Measurements from ENCODE around the gene RAD1. TPM values are rescaled to one million over a fixed set of nuclear protein-coding genes. Genes with fewer than 3 reads are reported as not detected.
A peak's percentile ranks its signal among the peaks of the same experiment; 100 is the strongest.

RAD1 gene
- total RNA-seq, 1 donor from 2014 or later, result 42.3 TPM

GRCh38 chr5:34913072-34913471 is 2.2 kb downstream of the RAD1 start:
- DNase-seq (ENCODE audit: low spot score), result no peak
- H3K36me3 Mint-ChIP-seq (ENCODE audit: low read depth), result peaks cover 66% of the 10 kb centered on the region
- H3K4me3 Mint-ChIP-seq (ENCODE audit: low read depth), result no peak overlapping the region
- H3K27me3 Mint-ChIP-seq (ENCODE audit: low read depth), result no peaks in the 10 kb centered on the region
- no peaks in the 10 kb centered on the region for H3K9me3 Mint-ChIP-seq
- peaks cover 21% of the 10 kb centered on the region for H3K4me1 Mint-ChIP-seq (ENCODE audit: low read depth)
- intact Hi-C loops (cut with micrococcal nuclease), result loop anchor here (10.0 kb wide), 1 partner anchor 1468 kb away; the partner anchor contains the start of gene TARS1
- no peak overlapping the region for H3K27ac Mint-ChIP-seq

- intact Hi-C loops (cut with micrococcal nuclease), result no loop called here
- Mint-ChIP-seq H3K4me3 (ENCODE audit: low read depth) (no peak overlapping the region), H3K36me3 (ENCODE audit: low read depth) (peaks cover 34% of the 10 kb centered on the region), H3K27me3 (ENCODE audit: low read depth) (no peaks in the 10 kb centered on the region), H3K4me1 (ENCODE audit: low read depth) (peaks cover 2% of the 10 kb centered on the region), H3K9me3 (no peaks in the 10 kb centered on the region), H3K27ac (no peak overlapping the region)
- DNase-seq (ENCODE audit: low spot score), result no peak
Measured at GRCh38 chr5:34905564-34905963, 9.7 kb downstream of the RAD1 start.

- Mint-ChIP-seq H3K27ac (no peak overlapping the region), H3K9me3 (no peaks in the 10 kb centered on the region), H3K4me1 (ENCODE audit: low read depth) (no peaks in the 10 kb centered on the region), H3K27me3 (ENCODE audit: low read depth) (no peaks in the 10 kb centered on the region), H3K4me3 (ENCODE audit: low read depth) (no peak overlapping the region), H3K36me3 (ENCODE audit: low read depth) (peaks cover 13% of the 10 kb centered on the region)
- DNase-seq (ENCODE audit: low spot score), result no peak
- intact Hi-C loops (cut with micrococcal nuclease), result no loop called here
Measured at GRCh38 chr5:34903260-34903659, 12.0 kb downstream of the RAD1 start.

GRCh38 chr5:34900652-34901051 is 14.7 kb downstream of the RAD1 start:
- H3K4me3 Mint-ChIP-seq (ENCODE audit: low read depth), result no peak overlapping the region
- H3K4me1 Mint-ChIP-seq (ENCODE audit: low read depth), result no peaks in the 10 kb centered on the region
- H3K27ac Mint-ChIP-seq, result no peak overlapping the region
- H3K36me3 Mint-ChIP-seq (ENCODE audit: low read depth), result peaks cover 15% of the 10 kb centered on the region
- no peaks in the 10 kb centered on the region for H3K27me3 Mint-ChIP-seq (ENCODE audit: low read depth)
- H3K9me3 Mint-ChIP-seq, result no peaks in the 10 kb centered on the region
- no peak for DNase-seq (ENCODE audit: low spot score)
- intact Hi-C loops (cut with micrococcal nuclease), result no loop called here

- intact Hi-C loops (cut with micrococcal nuclease), result no loop called here
- no peaks in the 10 kb centered on the region for H3K9me3 Mint-ChIP-seq
- no peak overlapping the region for H3K27ac Mint-ChIP-seq
- no peak overlapping the region for H3K4me3 Mint-ChIP-seq (ENCODE audit: low read depth)
- no peaks in the 10 kb centered on the region for H3K4me1 Mint-ChIP-seq (ENCODE audit: low read depth)
- H3K36me3 Mint-ChIP-seq (ENCODE audit: low read depth), result peaks cover 9% of the 10 kb centered on the region
- DNase-seq (ENCODE audit: low spot score), result no peak
- no peaks in the 10 kb centered on the region for H3K27me3 Mint-ChIP-seq (ENCODE audit: low read depth)
Measured at GRCh38 chr5:34899066-34899465, 16.2 kb downstream of the RAD1 start.

GRCh38 chr5:34898258-34898895 is 16.9 kb downstream of the RAD1 start:
- no peak overlapping the region for H3K4me3 Mint-ChIP-seq (ENCODE audit: low read depth)
- H3K4me1 Mint-ChIP-seq (ENCODE audit: low read depth), result no peaks in the 10 kb centered on the region
- no peak overlapping the region for H3K27ac Mint-ChIP-seq
- H3K9me3 Mint-ChIP-seq, result no peaks in the 10 kb centered on the region
- no peaks in the 10 kb centered on the region for H3K27me3 Mint-ChIP-seq (ENCODE audit: low read depth)
- DNase-seq (ENCODE audit: low spot score), result peak; percentile 38
- H3K36me3 Mint-ChIP-seq (ENCODE audit: low read depth), result peaks cover 6% of the 10 kb centered on the region
- intact Hi-C loops (cut with micrococcal nuclease), result loop anchor here (1.0 kb wide), 3 partner anchors 375 to 424 kb away; no protein-coding TSS in a partner anchor

- no peaks in the 10 kb centered on the region for H3K27me3 Mint-ChIP-seq (ENCODE audit: low read depth)
- intact Hi-C loops (cut with micrococcal nuclease), result loop anchor here (1.0 kb wide), 3 partner anchors 374 to 423 kb away; no protein-coding TSS in a partner anchor
- no peak overlapping the region for H3K27ac Mint-ChIP-seq
- H3K36me3 Mint-ChIP-seq (ENCODE audit: low read depth), result peaks cover 3% of the 10 kb centered on the region
- no peaks in the 10 kb centered on the region for H3K4me1 Mint-ChIP-seq (ENCODE audit: low read depth)
- DNase-seq (ENCODE audit: low spot score), result no peak
- no peak overlapping the region for H3K4me3 Mint-ChIP-seq (ENCODE audit: low read depth)
- H3K9me3 Mint-ChIP-seq, result no peaks in the 10 kb centered on the region
Measured at GRCh38 chr5:34897646-34898045, 17.7 kb downstream of the RAD1 start.

DNA sequence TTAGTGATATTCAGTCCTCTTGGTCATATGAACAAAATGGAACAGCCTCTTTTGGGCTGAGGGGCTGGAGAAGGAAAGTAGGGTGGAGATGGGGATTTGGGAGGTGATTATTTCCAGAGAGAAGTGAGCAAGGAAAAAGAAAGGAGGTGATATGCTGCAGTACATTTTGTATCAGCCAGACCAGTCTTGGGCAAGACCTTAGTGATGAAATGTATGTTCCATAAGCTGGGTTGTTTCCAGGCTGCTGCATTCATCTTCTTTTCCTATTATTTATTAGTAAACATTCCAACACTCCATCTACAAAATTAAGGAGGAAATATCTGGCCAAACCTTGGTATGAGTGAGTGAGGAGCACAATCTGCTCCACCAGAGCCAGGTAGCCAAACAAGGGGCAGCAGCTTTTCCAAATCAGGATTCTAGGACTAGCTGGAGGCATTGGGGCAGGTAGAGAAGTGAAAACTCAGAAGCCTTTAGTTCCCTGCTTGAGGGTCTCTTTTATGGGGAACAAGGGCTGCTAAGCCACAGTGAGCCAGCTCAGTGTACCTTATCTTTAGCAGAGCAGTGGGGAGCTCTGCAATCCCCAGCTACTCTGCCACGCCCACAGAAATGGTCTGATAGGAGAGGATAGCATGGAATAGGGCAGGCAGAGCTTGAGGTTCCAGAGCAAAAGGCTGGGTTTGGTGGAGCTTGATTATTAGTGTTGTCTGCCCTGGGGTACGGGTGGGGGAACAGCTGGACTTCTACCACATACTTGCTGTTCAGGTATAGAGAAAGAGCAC is 19.5 kb downstream of the RAD1 start:
- Mint-ChIP-seq H3K36me3 (ENCODE audit: low read depth) (peaks cover 3% of the 10 kb centered on the region), H3K4me1 (ENCODE audit: low read depth) (no peaks in the 10 kb centered on the region), H3K27me3 (ENCODE audit: low read depth) (no peaks in the 10 kb centered on the region), H3K9me3 (no peaks in the 10 kb centered on the region), H3K27ac (no peak overlapping the region), H3K4me3 (ENCODE audit: low read depth) (no peak overlapping the region)
- intact Hi-C loops (cut with micrococcal nuclease), result no loop called here
- DNase-seq (ENCODE audit: low spot score), result no peak

DNA sequence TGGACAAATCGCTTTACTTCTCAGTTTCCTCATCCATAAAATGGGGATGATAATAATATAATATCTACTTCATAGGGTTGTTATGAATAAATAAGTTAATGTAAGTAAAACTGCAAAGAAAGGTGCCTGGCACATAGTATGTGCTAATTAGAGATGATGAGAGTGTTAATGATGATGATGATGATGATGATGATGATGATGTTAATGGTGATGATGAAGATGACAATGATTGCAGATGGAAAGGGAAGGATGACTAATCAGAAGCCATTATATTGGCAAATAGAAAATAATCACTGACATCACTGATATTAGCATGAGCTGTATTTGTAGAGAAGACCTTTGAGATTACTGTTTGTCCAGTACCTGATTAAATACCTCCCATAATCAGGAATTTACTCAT is 20.6 kb downstream of the RAD1 start:
- no peaks in the 10 kb centered on the region for H3K9me3 Mint-ChIP-seq

GRCh38 chr5:34892414-34892813 is 22.9 kb downstream of the RAD1 start:
- DNase-seq (ENCODE audit: low spot score), result no peak
- H3K9me3 Mint-ChIP-seq, result no peaks in the 10 kb centered on the region
- no peak overlapping the region for H3K27ac Mint-ChIP-seq
- intact Hi-C loops (cut with micrococcal nuclease), result no loop called here
- H3K4me1 Mint-ChIP-seq (ENCODE audit: low read depth), result no peaks in the 10 kb centered on the region
- no peaks in the 10 kb centered on the region for H3K27me3 Mint-ChIP-seq (ENCODE audit: low read depth)
- peaks cover 3% of the 10 kb centered on the region for H3K36me3 Mint-ChIP-seq (ENCODE audit: low read depth)
- H3K4me3 Mint-ChIP-seq (ENCODE audit: low read depth), result no peak overlapping the region

More for the DNA sequence above, 20.6 kb downstream of the RAD1 start:
- Mint-ChIP-seq H3K4me3 (ENCODE audit: low read depth) (no peak overlapping the region), H3K27me3 (ENCODE audit: low read depth) (no peaks in the 10 kb centered on the region), H3K4me1 (ENCODE audit: low read depth) (no peaks in the 10 kb centered on the region), H3K27ac (no peak overlapping the region), H3K36me3 (ENCODE audit: low read depth) (peaks cover 3% of the 10 kb centered on the region)
- DNase-seq (ENCODE audit: low spot score), result no peak
- intact Hi-C loops (cut with micrococcal nuclease), result no loop called here

DNA sequence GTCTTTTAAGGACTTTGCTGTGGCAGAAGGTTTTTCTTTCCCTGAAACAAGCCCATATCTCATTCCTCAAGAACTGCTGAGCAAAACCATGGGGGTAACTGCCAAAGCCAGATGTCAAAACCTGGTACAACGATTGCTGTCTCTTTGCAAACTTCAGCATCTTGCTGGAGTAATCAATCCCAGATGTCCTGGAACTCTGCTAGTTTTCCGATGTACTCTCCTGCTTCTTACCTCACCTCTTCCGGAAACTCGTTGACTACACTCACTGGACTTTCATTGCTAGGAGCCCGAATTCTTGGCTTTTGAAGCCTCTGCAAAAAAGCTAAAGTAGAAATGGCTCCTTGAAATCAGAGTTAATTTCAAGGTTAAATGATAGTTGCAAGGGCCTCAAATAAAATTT is 23.3 kb downstream of the RAD1 start:
- Mint-ChIP-seq H3K27ac (no peak overlapping the region), H3K36me3 (ENCODE audit: low read depth) (peaks cover 3% of the 10 kb centered on the region), H3K4me3 (ENCODE audit: low read depth) (no peak overlapping the region), H3K27me3 (ENCODE audit: low read depth) (peaks cover 1% of the 10 kb centered on the region), H3K4me1 (ENCODE audit: low read depth) (no peaks in the 10 kb centered on the region), H3K9me3 (no peaks in the 10 kb centered on the region)
- no peak for DNase-seq (ENCODE audit: low spot score)
- intact Hi-C loops (cut with micrococcal nuclease), result no loop called here

GRCh38 chr5:34889394-34889793 is 25.9 kb downstream of the RAD1 start:
- Mint-ChIP-seq H3K27ac (no peak overlapping the region), H3K9me3 (no peaks in the 10 kb centered on the region), H3K36me3 (ENCODE audit: low read depth) (no peaks in the 10 kb centered on the region), H3K4me3 (ENCODE audit: low read depth) (no peak overlapping the region), H3K4me1 (ENCODE audit: low read depth) (no peaks in the 10 kb centered on the region), H3K27me3 (ENCODE audit: low read depth) (peaks cover 5% of the 10 kb centered on the region)
- no peak for DNase-seq (ENCODE audit: low spot score)
- intact Hi-C loops (cut with micrococcal nuclease), result no loop called here

- no peak for DNase-seq (ENCODE audit: low spot score)
- Mint-ChIP-seq H3K9me3 (no peaks in the 10 kb centered on the region), H3K4me3 (ENCODE audit: low read depth) (no peak overlapping the region), H3K27me3 (ENCODE audit: low read depth) (peaks cover 14% of the 10 kb centered on the region), H3K27ac (no peak overlapping the region), H3K36me3 (ENCODE audit: low read depth) (no peaks in the 10 kb centered on the region), H3K4me1 (ENCODE audit: low read depth) (no peaks in the 10 kb centered on the region)
- intact Hi-C loops (cut with micrococcal nuclease), result no loop called here
Measured at GRCh38 chr5:34886392-34887119, 28.7 kb downstream of the RAD1 start.
